Trophoblast cell (in vitro differentiated cells and primary cell): ENCODE data around the gene CARNS1.

Experiments
- DNase-seq, 2 donors: peaks; one replicate each; pipeline ENCODE4 v3.0.0-alpha.2; 2016
- H2AFZ ChIP-seq: 2 replicates; pipeline ENCODE4 v1.6.1; 2013; ENCODE audit warnings: low read length, moderate library complexity, mild to moderate bottlenecking; ENCODE audit not compliant: insufficient read depth, poor library complexity
- H2AK5ac ChIP-seq: 2 replicates; pipeline ENCODE4 v1.6.1; 2013; ENCODE audit warnings: mild to moderate bottlenecking, low read length
- H2BK120ac ChIP-seq: 2 replicates; pipeline ENCODE4 v1.6.1; 2013; ENCODE audit warnings: low read length, mild to moderate bottlenecking, moderate library complexity; ENCODE audit not compliant: insufficient read depth, poor library complexity
- H2BK12ac ChIP-seq: 2 replicates; pipeline ENCODE4 v1.6.1; 2013; ENCODE audit warnings: mild to moderate bottlenecking, low read length, moderate library complexity
- H2BK5ac ChIP-seq: 2 replicates; pipeline ENCODE4 v1.6.1; 2013; ENCODE audit warnings: low read length, low read depth, moderate library complexity, mild to moderate bottlenecking; ENCODE audit not compliant: poor library complexity
- H3K14ac ChIP-seq: 2 replicates; pipeline ENCODE4 v1.6.1; 2013; ENCODE audit warnings: mild to moderate bottlenecking, low read length
- H3K18ac ChIP-seq: 2 replicates; pipeline ENCODE4 v1.6.1; 2013; ENCODE audit warnings: mild to moderate bottlenecking, low read length
- H3K23ac ChIP-seq: 2 replicates; pipeline ENCODE4 v1.6.1; 2013; ENCODE audit warnings: low read length
- H3K27ac ChIP-seq: 2 replicates; pipeline ENCODE4 v1.5.1; 2013; ENCODE audit warnings: low read depth, mild to moderate bottlenecking, inconsistent platforms, low read length, moderate library complexity
- H3K27me3 ChIP-seq: 2 replicates; pipeline ENCODE4 v1.6.1; 2013; ENCODE audit warnings: inconsistent platforms, mild to moderate bottlenecking, low read length, moderate library complexity; ENCODE audit not compliant: insufficient read depth
- H3K36me3 ChIP-seq, 2 experiments: 1 replicate in 1 of 2; 2 replicates in 1 of 2; pipeline ENCODE4 v1.6.1; 2013; ENCODE audit warnings: low read length in 2 of 2, mild to moderate bottlenecking in 2 of 2, moderate library complexity in 1 of 2; ENCODE audit not compliant: insufficient read depth in 2 of 2, control insufficient read depth in 1 of 2
- H3K4ac ChIP-seq: 2 replicates; pipeline ENCODE4 v1.6.1; 2013; ENCODE audit warnings: low read depth, mild to moderate bottlenecking, low read length, moderate library complexity
- H3K4me1 ChIP-seq, 2 experiments: 1 replicate in 1 of 2; 2 replicates in 1 of 2; pipeline ENCODE4 v1.6.1; 2013; ENCODE audit warnings: low read length in 2 of 2, mild to moderate bottlenecking in 2 of 2, moderate library complexity in 1 of 2; ENCODE audit not compliant: insufficient read depth in 2 of 2, control insufficient read depth in 1 of 2
- H3K4me2 ChIP-seq: 2 replicates; pipeline ENCODE4 v1.6.1; 2013; ENCODE audit warnings: inconsistent platforms, mild to moderate bottlenecking, low read length, moderate library complexity
- H3K4me3 ChIP-seq: 2 replicates; pipeline ENCODE4 v1.5.1; 2013; ENCODE audit warnings: mild to moderate bottlenecking, low read depth, low read length, inconsistent platforms
- H3K79me1 ChIP-seq: one replicate; pipeline ENCODE4 v1.6.1; 2013; ENCODE audit warnings: low read length
- H3K79me2 ChIP-seq: 2 replicates; pipeline ENCODE4 v1.6.1; 2013; ENCODE audit warnings: low read length, mild to moderate bottlenecking; ENCODE audit not compliant: control insufficient read depth, insufficient read depth, poor library complexity
- H3K9ac ChIP-seq: 2 replicates; pipeline ENCODE4 v1.6.1; 2013; ENCODE audit warnings: mild to moderate bottlenecking, low read length
- H3K9me3 ChIP-seq: 2 replicates; pipeline ENCODE4 v1.6.1; 2013; ENCODE audit warnings: low read depth, mild to moderate bottlenecking, control low read depth, inconsistent platforms, low read length; ENCODE audit not compliant: insufficient read depth
- H4K12ac ChIP-seq: 2 replicates; pipeline ENCODE4 v1.6.1; 2013; ENCODE audit warnings: low read depth, mild to moderate bottlenecking, low read length, moderate library complexity
- H4K8ac ChIP-seq: 2 replicates; pipeline ENCODE4 v1.6.1; 2013; ENCODE audit warnings: low read depth, mild to moderate bottlenecking, low read length, moderate library complexity
- H4K91ac ChIP-seq: one replicate; pipeline ENCODE4 v1.6.1; 2013; ENCODE audit warnings: low read depth, mild to moderate bottlenecking, low read length, moderate library complexity
- WGBS: extraction: QIAGEN DNeasy Blood & Tissue Kit; methylation state at CpG from one replicate; pipeline ENCODE4 v1.1.7; 2013; ENCODE audit warnings: missing lambda C conversion rate; ENCODE audit not compliant: insufficient read length, insufficient coverage; ENCODE audit errors: extremely low coverage; 5-methylcytosine and 5-hydroxymethylcytosine counted together

Gene CARNS1

GRCh38 chr11:67375320-67376055, 40.0 kb upstream of the CARNS1 start:
- Histone ChIP-seq H3K9ac (no peak overlapping the region), H3K27ac (no peak overlapping the region), H4K8ac (no peak overlapping the region), H3K14ac (no peak overlapping the region), H3K4me3 (no peak overlapping the region), H3K4ac (no peak overlapping the region), H3K4me2 (peak overlapping the region; percentile 37), H3K36me3 (no peaks in the 10 kb centered on the region), H3K79me1 (peaks cover 30% of the 10 kb centered on the region), H2BK12ac (no peak overlapping the region), H3K18ac (no peak overlapping the region), H3K23ac (no peak overlapping the region), H2AFZ (no peak overlapping the region), H3K9me3 (peaks cover 1% of the 10 kb centered on the region), H3K79me2 (peaks cover 5% of the 10 kb centered on the region), H3K27me3 (peaks cover 15% of the 10 kb centered on the region), H4K12ac (no peak overlapping the region), H3K4me1 (peaks cover 35 to 42% of the 10 kb centered on the region in 2 experiments), H2BK5ac (no peak overlapping the region), H2BK120ac (no peak overlapping the region), H4K91ac (no peak overlapping the region), H2AK5ac (peak overlapping the region; percentile 69)
- no CpG with 5 or more reads among the region's 15 CpGs for WGBS
- no peak for DNase-seq

DNA sequence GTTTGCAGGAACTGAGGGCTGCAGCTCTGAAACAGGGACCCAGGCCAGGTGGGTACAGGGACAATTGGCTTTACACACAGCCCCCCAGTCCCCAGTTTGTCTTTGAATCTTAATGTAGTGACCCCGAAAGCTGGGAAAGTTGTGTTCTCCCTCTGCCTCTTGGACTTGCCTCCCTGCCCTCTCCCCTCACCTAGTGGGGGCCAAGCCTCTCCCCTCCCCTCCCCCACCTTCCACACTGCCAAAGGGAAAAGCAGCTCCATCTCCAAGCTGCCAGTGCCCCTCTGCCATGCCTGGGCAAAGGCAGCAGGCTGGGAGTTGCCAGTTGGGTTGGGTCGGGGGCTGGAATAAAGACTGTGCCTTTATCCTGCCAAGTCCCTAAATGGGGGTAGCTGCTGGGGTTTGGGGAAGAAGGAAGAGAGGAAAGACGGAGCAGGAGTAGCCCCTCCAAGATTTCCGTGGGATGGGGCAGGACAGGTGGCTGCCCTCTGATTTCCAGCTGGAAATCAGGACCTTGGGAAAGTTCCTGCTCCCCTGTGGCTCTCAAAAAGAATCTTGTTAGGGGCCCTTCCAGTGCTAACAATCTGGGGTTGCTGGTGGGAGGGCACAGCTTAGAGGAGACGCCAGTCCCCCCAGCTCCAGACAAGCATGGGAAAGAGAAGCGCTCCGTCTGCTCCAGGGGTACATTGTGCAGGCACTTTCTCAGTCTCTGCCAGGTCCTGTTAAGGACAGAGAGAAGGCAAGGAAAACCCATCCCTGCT, 39.2 kb upstream of the CARNS1 start:
- H3K23ac ChIP-seq, result no peak overlapping the region
- peaks cover 5% of the 10 kb centered on the region for H3K79me2 ChIP-seq
- no peak overlapping the region for H4K8ac ChIP-seq
- H3K4me2 ChIP-seq, result no peak overlapping the region
- H2AFZ ChIP-seq, result no peak overlapping the region
- peaks cover 28 to 35% of the 10 kb centered on the region in 2 experiments for H3K4me1 ChIP-seq
- H3K36me3 ChIP-seq, result no peaks in the 10 kb centered on the region
- no peak overlapping the region for H2BK120ac ChIP-seq
- H3K79me1 ChIP-seq, result peaks cover 30% of the 10 kb centered on the region
- H2BK5ac ChIP-seq, result no peak overlapping the region
- WGBS, result no CpG with 5 or more reads among the region's 7 CpGs
- H3K27me3 ChIP-seq, result peaks cover 15% of the 10 kb centered on the region
- H4K12ac ChIP-seq, result no peak overlapping the region
- no peak overlapping the region for H3K18ac ChIP-seq
- H4K91ac ChIP-seq, result no peak overlapping the region
- H3K9me3 ChIP-seq, result peaks cover 1% of the 10 kb centered on the region
- peak overlapping the region; percentile 44 for H2AK5ac ChIP-seq
- H3K27ac ChIP-seq, result no peak overlapping the region
- H3K4ac ChIP-seq, result no peak overlapping the region
- H2BK12ac ChIP-seq, result no peak overlapping the region
- H3K4me3 ChIP-seq, result no peak overlapping the region
- H3K14ac ChIP-seq, result no peak overlapping the region
- H3K9ac ChIP-seq, result no peak overlapping the region
- DNase-seq, result no peak

DNA sequence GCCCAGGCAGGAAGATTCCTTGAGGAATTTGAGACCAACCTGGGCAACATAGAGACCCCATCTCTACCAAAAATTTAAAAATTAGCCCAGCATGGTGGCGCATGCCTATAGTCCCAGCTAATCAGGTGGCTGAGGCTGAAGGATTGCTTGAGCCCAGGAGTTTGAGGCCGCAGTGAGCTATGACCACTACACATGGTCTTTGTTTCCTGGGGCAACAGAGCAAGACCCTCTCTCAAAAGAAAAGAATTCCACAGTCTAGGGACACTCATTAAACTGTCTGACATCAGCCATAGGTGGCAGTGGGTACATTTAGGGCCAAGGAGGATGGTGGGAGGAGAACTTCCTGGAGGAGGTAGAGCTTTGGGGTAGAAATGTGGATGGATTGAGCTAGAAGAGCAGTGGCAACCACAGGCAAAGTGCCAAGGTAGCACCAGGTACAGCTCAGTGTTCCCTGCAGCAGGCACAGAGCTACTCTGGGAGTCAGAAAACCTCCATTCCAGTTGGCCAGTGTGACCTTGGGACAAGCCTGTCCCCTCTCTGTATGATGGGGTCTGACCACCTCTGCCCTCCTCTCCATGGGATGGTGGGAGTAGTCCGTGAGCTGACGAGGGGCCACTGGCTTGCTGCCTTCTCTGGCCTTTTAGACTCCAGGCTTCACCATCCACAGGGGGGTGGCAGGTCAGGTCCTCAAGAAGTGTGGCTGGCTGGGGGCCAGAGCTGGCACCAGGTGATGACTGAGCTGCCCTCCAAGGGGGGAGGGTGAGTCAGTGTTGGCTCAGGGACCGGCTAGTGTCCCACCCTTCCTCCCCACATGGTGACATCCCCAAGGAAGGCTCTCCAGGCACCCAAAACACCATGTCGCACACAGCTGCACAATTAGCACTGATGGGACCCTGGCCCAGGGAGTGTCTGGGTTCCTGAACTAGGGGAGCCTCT, 38.3 kb upstream of the CARNS1 start:
- DNase-seq, result no peak

GRCh38 chr11:67378544-67378943, 36.9 kb upstream of the CARNS1 start:
- Histone ChIP-seq H4K12ac (no peak overlapping the region), H3K4ac (no peak overlapping the region), H4K91ac (no peak overlapping the region), H2BK120ac (no peak overlapping the region), H3K79me2 (no peaks in the 10 kb centered on the region), H3K18ac (no peak overlapping the region), H2BK5ac (no peak overlapping the region), H3K36me3 (no peaks in the 10 kb centered on the region), H2AK5ac (no peak overlapping the region), H3K23ac (no peak overlapping the region), H2BK12ac (no peak overlapping the region), H4K8ac (no peak overlapping the region), H3K79me1 (peaks cover 17% of the 10 kb centered on the region), H3K9ac (no peak overlapping the region), H2AFZ (no peak overlapping the region), H3K9me3 (peaks cover 1% of the 10 kb centered on the region), H3K4me1 (peaks cover 18 to 25% of the 10 kb centered on the region in 2 experiments), H3K27me3 (peaks cover 15% of the 10 kb centered on the region), H3K27ac (no peak overlapping the region), H3K4me3 (no peak overlapping the region), H3K14ac (no peak overlapping the region), H3K4me2 (no peak overlapping the region)
- WGBS, result no CpG with 5 or more reads among the region's 4 CpGs
- no peak for DNase-seq

More for the DNA sequence above, 38.3 kb upstream of the CARNS1 start:
- Histone ChIP-seq H2BK120ac (no peak overlapping the region), H3K79me2 (peaks cover 5% of the 10 kb centered on the region), H3K27ac (no peak overlapping the region), H4K91ac (peak overlapping the region; percentile 8), H2AFZ (no peak overlapping the region), H3K9me3 (peaks cover 1% of the 10 kb centered on the region), H3K27me3 (peaks cover 15% of the 10 kb centered on the region), H2AK5ac (no peak overlapping the region), H4K12ac (no peak overlapping the region), H3K9ac (no peak overlapping the region), H3K18ac (no peak overlapping the region), H3K4me3 (no peak overlapping the region), H4K8ac (no peak overlapping the region), H3K36me3 (no peaks in the 10 kb centered on the region), H3K4me1 (peaks cover 19 to 26% of the 10 kb centered on the region in 2 experiments), H3K79me1 (peaks cover 27% of the 10 kb centered on the region), H3K23ac (no peak overlapping the region), H3K4ac (no peak overlapping the region), H2BK5ac (no peak overlapping the region), H3K14ac (no peak overlapping the region), H2BK12ac (no peak overlapping the region), H3K4me2 (no peak overlapping the region)
- no CpG with 5 or more reads among the region's 6 CpGs for WGBS
